Heart left ventricle (tissue), 13 donors: ENCODE results near the gene HOXD8.

Experiments
- POLR2A ChIP-seq, 2 donors: fragments of 450-650 bp; IDR thresholded peaks; one replicate each; pipeline ENCODE4 v1.6.1; 2017; ENCODE audit warnings: antibody characterized with exemption in 2 of 2, mild to moderate bottlenecking in 2 of 2, moderate library complexity in 2 of 2
- TF ChIP-seq, protein P1 (sequence below), 12 donors: fragments of 200-600 bp; sonication (generic) in 4 of 12; IDR thresholded peaks; one replicate each; pipeline versions ENCODE4 v1.5.0 to v1.8.0; 2018 to 2022; ENCODE audit warnings: antibody characterized with exemption in 12 of 12, mild to moderate bottlenecking in 5 of 12
- donor health status: ischemic (EF 13 %, LVEDD 7.1; RV severe dilation, severe dysfunction).
- donor health status: DM: no; HTN: yes; CAD: no.
- donor health status: DM: no; HTN: no; CAD: no.
- donor health status: ischemic (EF 25% LVEDD 6.9; RV normal size, moderate dysfunction).
- donor health status: ischemic (EF 25% LVEDD 5.7; RV mildly dilated, moderate dysfunction).
- donor health status: ischemic (EF 35%, LVEDD 5.7; RV mildly dilated, moderate dysfunction).
- donor health status: nonischemic (EF 11% LVEDD 7.7; RV severe dilation, severe dysfunction).
- donor health status: DM: yes; HTN: yes; CAD: no.
- donor health status: PGD.
- donor health status: ischemic (EF 29% LVEDD 5.4; RV normal size, mild dysfunction).
- donor health status: nonischemic (EF 23%, LVEDD 6.1; RV moderate dilation, normal function).

DNA sequence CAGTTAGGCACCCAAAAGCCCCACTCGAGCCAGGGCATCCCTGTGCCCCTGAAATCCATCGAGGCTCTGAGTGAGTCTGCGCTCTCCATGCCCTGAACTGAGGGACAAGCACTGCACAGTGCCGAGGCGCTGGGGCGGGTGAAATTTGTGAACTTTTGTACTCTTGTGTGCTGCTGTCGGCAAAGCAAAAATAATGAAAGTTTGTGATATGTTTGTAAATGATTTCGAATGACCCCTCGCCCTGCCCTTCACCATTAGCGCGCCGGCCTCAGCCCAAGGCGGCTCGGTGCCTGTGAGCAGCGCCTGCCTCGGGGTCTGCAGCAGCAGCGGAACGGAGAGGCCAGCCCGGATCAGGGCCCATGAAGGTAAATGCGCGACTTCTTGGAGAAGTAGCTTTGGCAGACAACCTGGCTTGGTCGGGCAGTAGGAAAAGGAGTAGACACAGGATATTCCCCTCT, 20.0 kb downstream of the HOXD8 start:
- TF ChIP-seq, protein P1, sequence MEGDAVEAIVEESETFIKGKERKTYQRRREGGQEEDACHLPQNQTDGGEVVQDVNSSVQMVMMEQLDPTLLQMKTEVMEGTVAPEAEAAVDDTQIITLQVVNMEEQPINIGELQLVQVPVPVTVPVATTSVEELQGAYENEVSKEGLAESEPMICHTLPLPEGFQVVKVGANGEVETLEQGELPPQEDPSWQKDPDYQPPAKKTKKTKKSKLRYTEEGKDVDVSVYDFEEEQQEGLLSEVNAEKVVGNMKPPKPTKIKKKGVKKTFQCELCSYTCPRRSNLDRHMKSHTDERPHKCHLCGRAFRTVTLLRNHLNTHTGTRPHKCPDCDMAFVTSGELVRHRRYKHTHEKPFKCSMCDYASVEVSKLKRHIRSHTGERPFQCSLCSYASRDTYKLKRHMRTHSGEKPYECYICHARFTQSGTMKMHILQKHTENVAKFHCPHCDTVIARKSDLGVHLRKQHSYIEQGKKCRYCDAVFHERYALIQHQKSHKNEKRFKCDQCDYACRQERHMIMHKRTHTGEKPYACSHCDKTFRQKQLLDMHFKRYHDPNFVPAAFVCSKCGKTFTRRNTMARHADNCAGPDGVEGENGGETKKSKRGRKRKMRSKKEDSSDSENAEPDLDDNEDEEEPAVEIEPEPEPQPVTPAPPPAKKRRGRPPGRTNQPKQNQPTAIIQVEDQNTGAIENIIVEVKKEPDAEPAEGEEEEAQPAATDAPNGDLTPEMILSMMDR (IDR thresholded peaks at IDR 0.05), result no peak
- TF ChIP-seq POLR2A (IDR thresholded peaks at IDR 0.05), result no peak
